Activated T-cell treated with anti-CD3 and anti-CD28 coated beads for 4 hours (primary cell): Measurements from ENCODE around the gene IL4R.

Source experiments
- DNase-seq: peaks from one replicate; pipeline ENCODE4 v3.0.0-alpha.2; 2020

Gene IL4R

DNA sequence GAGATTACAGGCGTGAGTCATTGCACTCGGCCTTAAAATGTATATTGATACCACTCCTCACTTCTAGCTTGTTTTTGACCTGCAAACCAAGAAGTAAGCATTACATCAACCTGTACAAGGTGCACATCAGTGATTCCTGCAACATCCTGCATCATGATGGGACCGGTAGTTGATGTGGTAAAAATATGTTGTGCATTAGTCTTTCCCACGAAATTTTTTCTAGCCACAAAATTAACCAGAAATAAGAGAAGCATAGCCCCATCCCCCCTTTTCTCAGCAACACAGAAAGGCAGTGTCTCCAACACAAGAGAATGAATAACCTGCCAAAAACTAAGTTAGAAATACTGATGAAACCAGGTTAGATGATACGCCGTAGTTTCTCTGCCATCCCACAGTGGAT lies 24.1 kb upstream of the IL4R start:
- DNase-seq, result no peak

DNA sequence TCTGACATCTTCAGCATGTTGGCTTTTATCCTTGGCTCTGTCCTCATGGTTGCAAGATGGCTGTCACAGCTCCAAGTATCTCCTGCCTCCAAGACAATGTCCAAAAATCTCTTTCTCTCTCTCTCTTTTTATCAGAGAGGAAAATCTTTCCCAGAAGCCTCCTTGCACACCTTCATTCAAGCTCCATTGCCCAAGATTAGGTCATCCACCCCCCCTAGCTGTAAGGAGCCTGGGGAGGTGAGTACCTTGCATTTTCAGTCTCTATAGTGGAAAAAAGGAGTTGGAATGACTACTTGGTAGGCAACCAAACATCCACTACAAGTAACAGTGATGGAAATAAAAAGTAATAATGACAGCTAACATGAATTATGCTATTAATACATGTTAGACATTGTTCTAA lies 23.2 kb upstream of the IL4R start:
- no peak for DNase-seq

DNA sequence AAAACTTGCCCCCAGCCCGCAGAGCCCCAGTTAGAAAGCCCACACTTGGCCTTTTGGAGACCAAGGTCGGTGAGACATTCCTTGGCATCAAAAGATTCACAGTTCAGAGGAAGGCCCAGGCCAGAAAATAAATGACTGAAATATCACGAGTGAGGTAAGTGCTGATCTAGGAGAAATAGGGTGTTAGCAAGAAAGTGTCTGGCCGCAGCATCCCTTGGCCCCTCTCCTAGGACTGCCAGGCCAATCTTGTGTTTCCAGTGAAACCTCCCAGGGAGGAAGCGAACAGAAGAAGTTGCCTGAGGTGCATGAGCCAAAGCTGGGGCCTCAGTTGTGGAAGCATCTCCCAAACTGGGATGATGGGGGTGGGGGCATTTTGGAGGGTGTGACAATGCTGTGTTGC lies 22.7 kb upstream of the IL4R start:
- DNase-seq, result no peak

DNA sequence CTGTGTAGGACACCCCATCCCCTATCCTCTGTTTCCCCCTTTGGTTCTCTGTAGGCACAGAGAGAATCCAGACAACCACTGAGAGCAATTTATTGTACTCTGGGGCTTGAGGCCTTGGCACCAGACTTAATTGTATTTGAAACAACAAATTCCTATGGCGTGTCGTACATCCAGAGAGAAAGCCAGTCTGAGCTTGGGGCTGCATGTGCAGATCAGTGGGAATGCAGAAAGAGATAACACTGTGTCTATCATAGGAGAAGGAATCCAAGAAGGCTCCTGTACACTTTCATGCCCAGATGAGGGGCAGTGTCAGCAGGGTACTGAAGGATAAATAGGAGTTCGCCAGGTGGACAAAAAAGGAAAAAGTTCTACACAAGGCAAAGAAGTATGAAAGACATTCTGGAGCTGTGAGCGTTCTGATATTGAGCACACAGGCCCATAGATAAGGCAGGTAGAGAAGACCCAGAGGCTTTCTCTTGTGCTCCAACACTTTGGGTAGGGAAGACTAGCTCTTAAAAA lies 22.0 kb upstream of the IL4R start:
- no peak for DNase-seq

DNA sequence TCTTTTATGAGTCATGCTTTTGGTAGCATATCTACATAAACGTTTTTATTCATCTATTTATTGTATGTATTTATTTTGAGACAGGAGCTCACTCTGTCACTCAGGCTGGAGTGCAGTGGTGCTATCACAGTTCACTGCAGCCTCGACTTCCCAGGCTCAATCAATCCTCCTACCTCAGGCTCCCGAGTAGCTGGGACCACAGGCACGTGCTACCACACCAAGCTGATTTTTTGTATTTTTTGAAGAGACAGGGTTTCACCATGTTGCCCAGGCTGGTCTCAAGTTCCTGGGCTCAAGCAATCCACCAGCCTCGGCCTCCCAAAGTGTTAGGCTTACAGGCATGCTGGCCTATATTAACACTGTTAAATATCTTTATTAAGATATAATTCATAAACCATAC lies 20.4 kb upstream of the IL4R start:
- DNase-seq, result no peak

DNA sequence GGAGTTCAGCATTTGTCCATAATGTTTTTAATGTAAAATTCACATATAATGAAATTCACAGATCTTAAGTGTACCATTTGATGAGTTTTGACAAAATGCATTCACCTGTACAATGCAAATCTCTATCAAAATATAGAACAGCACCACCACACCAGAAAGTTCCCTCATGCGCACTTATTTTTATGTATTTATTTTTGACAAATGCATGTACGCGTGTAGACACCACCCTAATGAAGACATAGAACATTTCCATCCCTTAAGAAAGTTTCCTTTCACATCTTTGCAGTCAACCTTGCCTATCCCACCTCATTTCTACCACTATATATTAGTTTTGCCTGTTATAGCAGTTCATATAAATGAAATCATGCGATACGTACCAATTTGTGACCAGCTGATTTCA lies 15.6 kb upstream of the IL4R start:
- no peak for DNase-seq

DNA sequence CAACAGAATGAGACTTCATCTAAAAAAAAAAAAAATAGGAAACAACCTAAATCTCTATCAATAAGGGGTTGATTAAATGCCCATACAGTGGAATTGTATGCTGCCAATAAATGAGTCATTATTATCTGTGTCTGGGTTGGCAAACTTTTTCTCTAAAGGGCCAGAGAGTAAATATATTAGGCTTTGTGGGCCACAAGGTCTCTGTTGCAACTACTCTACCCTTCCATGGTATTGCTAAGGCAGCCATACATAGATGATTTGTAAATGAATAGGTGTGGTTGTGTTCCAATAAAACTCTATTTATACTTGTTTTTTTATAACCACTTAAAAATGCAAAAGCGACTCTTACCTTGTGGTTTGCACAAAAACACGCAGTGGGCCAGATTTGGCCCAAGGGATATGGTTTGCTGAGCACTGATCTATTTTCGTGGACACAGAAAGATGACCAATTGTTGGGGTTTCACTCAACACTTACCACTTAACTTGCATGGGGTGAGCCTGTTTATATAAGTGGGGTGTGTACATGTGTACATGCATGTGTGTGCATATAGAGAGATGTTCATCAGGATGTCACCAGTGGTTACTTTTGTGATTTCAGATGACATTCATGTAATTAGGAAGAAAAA lies 12.4 kb upstream of the IL4R start:
- no peak for DNase-seq

DNA sequence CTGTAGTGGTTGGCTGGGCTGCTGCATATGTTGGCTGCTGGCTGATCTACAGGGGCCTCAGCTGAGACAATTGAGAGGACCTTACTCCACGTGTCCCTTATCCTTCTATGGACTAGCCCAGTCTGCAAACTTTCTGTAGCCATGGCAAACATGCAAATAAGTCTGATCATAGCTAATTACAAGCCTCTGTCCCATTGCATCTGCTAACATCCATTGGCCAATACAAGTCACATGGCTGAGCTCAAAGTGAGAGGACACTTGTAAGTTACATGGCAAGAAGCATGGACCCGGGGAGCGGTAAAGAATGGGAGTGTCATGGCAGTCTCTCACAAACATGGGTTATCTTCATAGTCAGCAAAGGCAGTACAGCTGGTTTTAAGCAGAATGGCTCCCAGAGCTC lies 11.6 kb upstream of the IL4R start:
- DNase-seq, result no peak

DNA sequence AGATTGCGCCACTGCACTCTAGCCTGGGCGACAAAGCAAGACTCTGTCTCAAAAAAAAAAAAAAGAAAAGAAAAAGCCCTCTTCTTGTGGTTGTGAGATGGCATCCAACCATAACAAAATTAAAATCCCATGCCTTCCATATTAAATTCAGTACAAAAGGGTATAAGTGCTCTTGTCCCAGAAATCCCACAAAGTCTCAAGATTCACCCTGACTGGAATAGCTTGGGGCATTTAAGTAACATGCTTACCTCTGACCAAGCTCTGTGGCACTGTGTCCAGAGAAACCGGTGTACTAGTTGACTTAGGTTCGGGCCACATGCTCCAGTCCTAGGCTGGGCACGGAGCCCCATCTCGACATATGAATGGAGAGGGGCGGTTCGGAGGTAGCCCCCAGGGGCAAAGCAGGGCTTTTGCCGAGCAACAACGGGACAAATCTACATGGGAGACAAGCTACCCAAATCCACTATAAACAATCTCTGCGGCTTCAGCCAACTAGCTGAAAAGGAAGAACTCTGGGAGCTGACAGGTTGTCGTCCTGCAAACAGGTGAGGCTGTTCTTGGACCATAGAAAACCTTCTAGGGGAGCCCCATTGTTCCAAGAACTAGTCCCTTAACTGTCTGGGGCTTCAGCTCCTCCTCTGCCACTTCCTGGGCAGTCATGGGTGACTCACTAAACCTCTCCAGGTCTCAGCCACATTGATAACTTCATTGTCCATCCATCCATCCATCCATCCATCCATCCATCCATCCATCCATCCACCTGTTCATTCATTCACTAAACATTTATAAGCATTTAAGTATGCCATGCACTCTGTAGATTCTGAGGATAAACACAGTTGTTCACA lies 10.3 kb upstream of the IL4R start:
- no peak for DNase-seq

DNA sequence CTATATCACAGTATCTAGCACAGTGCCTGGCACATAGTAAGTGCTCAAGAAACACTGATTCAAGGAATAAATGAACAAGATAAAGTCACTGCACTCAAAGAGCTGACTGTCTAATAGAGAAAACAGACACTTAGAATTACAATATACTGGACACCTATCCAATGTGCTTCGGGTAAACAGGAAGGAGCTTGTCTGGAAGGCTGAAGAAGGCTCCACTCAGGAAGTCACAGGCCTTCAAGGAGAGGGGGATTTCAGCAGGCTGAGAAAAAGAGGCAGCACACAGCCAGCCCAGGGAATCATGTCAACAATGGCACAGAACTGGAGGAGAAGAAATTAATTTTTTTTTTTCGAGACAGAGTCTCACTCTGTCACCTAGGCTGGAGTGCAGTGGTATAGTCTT lies 9.7 kb upstream of the IL4R start:
- no peak for DNase-seq

DNA sequence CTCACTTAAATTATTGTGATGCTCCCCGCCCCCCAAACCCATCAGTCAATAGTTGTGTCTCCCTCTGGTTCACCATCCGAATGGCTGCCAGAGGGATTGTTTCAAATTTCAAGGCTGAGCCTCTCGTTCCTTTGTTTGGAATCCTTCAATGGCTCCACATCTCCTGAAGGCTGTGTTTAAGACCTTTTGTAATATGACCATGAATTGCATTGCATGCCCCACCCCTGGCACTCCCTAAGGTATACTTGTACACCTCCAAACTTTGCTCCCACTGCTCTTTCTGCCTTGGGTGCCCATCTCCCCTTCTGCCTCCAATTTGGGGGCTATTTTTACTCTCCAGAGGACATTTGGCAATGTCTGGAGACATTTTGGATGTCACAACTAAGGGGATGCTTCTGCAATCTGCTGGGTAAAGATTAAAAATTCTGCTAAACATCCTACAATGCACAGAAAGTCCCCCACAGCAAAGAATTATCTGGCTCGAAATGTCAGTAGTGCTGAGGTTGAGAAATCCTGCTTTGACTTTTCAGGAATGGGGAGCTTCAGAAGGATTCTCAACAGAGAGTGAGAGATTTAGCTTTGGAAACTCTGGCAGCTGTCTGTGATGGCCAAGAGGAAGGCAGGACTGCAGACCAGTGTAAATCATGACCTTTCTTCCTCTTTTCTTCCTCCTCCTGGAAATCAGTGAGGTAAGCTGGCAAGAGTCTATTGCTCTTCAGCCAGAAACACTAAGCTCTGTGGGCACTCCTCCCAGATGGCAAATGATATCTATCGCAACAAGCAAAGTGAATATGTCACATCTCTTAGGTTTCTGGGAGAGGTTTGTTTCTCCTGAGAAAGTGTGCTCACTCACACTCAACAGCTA lies 8.7 kb upstream of the IL4R start:
- no peak for DNase-seq

DNA sequence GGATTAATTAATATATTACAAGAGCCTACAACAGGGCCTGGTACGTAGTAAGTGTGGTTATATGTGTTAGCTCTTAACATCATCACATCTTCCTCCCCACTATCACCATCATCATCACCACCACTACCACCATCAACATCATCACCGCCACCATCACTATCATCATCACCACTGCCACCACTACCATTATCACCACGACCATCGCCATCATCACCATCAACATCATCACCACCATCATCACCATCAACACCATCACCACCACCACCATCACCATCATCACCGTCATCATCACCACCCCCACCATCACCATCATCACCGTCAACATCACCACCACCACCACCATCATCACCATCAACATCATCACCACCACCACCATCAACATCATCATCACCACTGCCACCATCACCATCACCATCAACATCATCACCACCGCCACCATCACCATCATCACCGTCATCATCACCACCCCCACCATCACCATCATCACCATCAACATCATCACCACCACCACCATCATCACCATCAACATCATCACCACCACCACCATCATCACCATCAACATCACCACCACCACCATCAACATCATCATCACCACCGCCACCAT lies 7.8 kb upstream of the IL4R start:
- DNase-seq, result no peak

DNA sequence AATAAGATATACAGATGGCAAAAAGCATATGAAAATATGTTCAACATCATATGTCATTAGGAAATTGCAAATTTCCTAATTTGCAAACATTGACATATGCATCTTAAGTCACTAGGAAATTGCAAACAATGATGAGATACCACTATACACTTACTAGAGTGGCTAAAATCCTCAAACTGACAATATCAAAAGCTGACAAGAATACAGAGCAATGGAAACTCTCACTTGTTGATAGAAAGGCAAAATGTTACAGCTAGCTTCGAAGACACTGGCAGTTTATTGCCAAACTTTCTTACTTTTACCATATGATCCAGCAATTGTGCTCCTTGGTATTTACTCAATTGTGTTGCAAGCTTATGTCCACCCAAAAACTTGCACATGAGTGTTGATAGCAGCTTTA lies 5.0 kb upstream of the IL4R start:
- DNase-seq, result no peak

DNA sequence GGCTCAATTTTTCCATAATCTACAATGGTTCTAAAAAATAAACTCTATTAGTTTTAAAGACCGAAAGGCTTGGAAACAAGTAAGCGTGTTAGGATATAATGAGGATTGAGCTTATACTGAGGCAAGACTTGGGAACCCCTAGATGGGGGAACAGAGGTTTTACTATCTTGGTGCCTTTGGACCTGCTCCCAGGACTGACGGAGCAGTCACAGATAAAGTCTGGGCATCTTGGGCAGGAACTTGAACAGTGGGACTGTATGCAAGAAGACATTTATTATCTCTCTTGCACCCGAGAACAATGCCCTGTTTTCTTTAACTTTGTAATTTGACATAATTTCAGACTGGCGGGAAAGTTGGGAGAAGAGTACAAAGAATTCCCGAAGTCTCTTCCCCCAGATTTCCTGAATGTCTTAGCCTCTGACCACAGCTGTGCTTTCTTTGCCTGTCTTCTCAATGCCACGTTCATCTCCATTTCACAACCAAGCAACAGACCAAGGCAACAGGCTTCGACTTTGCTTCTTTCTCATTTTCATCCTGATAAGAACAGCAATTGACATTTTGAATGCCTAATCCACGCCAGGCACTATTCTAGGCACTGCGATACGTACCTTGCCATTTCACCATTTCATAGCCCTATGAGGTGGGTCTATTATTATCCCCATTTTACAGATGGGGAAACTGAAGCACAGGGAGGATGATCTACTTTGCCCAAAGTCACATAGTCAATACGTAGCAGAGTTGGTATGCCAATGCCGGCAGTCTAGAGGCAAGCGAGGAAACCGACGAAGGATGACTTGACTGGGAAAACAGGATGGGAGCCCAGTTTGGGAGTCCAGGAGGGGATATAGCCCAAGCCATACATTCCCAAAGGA lies 3.0 kb upstream of the IL4R start:
- no peak for DNase-seq

DNA sequence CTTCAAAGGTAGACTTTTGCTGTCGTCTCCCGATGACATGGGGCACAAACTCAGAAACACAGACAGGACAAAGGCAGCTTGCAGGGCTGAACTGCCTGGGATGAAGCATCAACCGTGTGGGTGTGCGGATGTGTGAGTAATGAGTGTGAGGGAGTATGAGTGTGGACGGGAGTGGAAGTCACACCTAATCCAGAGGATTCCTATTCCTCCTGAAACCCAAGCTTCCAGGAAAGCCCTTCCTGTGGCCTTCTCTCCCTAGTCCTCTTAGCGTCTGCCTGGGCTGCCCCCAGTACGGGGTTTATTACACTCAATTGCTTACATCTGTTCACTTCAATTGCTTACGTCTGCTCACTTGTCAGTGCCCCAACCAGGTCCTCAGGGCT lies 2.3 kb upstream of the IL4R start:
- no peak for DNase-seq

DNA sequence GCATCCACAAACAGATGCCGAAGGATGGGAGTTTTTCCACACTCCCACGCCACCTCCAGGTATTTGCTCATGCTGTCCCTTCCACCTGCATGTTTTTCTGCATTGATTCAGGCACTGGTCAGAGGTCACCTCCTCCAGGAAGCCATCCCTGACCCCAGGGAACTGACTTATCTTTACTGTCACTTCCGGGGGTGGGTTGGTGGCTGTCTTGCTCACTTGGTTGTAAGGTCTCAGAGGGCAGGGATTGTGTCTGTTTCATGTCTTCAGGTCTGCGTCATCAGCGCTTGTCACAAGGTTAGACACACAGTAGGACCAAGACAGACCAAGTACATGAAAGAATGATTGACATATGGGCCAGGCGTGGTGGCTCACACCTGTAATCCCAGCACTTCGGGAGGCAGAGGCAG lies 1.9 kb upstream of the IL4R start:
- no peak for DNase-seq

DNA sequence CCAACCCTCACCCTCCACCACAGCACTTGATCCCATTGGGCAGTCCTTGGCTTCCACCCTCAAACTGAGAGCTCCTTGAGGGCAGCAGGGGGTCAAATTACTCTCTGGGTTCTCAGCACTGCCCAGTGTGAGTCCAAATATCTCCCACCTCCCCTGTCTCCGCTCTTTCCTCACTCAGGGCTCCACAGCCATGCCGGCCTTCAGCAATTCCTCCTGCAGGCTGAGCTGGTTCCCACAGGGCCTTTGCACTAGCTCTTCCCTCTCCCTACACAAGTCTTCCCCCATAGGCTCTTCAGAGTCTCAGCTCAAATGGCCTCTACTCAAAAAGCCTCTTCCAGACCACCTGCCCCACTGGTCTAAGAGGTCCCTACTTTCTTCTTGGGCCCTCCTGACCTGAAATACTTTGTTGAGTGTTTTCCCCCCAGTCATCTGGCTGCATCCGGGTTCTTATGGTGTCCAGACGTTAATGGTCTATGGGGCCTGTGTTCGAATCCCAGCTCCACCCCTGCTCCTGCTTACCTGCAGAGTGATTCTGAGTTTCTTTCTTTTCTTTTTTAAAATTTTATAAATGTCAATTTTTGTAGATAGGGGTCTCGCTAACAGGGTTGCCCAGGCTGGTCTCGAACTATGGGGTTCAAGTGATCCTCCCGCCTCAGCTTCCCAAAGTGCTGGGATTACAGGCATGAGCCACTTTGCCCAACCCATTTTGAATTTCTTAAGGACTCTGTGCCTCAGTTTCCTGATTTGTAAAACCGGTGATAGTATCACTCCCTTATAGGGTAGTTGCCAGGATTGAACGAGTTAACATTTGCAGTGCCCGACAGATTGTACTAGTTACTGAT lies 973 bp upstream of the IL4R start:
- no peak for DNase-seq

DNA sequence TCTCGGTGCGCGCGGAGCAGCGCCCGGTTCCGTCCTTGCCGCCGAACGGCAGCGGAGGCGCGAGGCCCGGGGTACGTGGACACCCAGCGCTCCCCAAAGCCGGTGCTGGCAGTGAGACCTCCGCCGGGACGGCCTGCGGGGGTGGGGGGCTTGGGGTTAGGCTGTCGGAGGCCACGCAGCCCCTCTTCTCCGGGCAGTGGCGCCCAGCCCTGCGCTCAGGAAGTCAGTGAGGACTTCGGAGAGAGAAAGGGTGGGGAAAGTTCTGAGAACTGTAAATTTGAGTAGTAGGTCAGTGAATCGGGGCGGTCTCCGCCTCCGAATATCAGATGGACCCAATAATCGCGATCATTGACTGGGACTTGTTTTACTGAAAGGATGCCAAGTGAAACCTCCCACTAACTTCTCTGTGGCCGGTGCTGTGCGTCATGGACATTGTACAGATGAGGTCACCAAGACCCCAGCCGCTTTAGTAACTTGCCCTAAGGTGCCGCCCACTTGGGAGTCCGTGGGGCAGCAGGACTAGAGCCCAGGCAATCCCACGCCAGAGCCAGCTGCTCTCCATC lies 468 bp downstream of the IL4R start:
- DNase-seq, result no peak

DNA sequence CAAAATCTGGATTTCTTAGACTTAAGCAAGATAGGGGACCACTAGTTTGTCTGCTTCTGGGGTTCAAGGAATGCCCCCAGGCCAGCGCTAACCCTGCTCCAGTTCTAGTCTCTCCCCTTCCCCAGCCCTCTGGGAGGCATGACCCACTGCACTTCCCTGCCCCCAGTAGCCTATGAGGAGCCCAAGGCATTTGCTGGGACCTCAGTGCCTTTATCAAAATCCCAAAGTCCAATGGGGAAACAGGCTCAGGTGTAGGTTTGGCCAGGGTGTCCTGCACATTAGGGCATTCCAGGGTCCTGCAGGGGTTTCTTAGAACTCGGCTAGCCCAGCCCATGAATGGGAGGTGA lies 1.2 kb downstream of the IL4R start:
- no peak for DNase-seq

DNA sequence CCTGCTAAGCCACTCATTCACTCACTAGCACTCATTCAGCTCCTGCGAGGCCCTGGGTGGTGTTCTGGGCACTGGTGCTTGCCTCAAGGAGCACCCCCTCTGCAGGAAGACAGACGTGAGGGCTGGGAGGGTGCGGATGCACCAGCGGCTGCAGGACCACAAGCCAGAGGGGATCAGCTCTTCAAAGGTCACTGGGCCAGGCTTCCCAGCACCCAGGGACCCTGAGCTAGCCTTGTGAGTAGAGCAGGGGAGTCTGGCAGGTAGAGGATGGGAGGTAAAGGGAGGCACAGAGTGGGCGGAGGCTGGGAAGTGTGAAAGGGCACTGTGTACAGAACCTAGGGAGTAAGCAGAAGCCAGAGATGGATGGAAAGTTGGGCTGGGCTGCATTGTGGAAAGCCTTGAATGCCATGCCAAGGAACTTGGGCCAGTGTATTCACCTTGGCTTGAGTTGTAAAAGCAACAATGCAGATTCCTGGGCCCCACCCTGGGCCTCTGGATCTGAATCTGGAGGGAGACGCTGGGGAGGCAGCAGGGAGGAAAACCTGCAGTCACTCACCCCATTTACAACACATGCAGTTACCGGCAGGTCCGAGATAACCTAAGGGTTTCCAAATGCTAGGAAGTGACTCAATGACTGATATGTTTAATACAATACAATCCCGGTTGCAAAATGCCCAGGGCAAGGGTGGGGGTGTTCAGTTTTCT lies 1.7 kb downstream of the IL4R start:
- DNase-seq, result no peak
